ENCODE measurements around the gene ADGRD1. TPM values are rescaled to one million over a fixed set of nuclear protein-coding genes. Genes with fewer than 3 reads are reported as not detected.

Gene ADGRD1
- polyA plus RNA-seq, 1 experiment: 68.5 TPM

DNA sequence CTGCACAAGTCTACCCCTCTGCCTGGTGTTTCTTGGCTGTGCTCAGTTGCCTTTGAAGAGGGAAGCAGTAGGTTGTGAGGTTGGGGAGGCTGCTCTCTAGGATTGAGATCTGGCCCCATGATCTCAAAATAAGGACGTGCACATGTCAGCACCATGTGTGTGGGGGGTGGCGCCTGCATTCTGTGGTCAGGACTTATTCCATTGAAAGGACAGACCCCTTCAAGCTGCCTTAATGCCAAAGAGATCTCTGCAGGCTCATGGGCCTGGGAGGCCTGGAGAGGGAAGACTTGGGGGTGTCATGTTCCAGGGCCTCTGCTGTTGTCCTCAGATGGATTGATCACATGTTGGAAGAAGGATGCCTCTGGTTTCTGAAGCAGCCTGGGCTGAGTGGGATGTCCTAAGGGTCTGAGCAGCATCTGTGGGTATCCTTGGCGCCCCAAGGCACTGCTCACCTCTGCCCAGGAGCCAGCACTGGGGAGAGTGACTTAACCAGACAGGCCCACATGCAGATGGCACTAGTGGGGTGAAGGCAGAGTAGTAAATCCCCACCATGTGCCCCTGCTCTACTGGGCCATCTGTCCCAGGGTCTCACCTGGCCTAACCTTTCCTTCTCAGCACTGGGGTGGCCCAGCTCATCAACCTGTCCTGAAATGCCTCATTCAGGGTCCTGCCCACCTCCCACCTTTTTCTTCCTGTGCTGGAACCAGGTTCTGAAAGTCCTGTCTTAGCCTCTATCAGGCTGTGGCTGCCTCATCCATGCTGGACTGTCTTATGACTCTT lies 118.9 kb downstream of the ADGRD1 start:
- no peak overlapping the region for H3K4me3 ChIP-seq (ENCODE audit: low read depth, low read length)
- no peaks in the 10 kb centered on the region for H3K27me3 ChIP-seq (ENCODE audit: control insufficient read depth, insufficient read depth, low read length)
- ChIA-PET POLR2A (no interaction called here), CTCF (no interaction called here)
- H3K36me3 ChIP-seq (ENCODE audit: control insufficient read depth, insufficient read depth, low read length): peaks cover 3% of the 10 kb centered on the region
- TF ChIP-seq, protein P1, sequence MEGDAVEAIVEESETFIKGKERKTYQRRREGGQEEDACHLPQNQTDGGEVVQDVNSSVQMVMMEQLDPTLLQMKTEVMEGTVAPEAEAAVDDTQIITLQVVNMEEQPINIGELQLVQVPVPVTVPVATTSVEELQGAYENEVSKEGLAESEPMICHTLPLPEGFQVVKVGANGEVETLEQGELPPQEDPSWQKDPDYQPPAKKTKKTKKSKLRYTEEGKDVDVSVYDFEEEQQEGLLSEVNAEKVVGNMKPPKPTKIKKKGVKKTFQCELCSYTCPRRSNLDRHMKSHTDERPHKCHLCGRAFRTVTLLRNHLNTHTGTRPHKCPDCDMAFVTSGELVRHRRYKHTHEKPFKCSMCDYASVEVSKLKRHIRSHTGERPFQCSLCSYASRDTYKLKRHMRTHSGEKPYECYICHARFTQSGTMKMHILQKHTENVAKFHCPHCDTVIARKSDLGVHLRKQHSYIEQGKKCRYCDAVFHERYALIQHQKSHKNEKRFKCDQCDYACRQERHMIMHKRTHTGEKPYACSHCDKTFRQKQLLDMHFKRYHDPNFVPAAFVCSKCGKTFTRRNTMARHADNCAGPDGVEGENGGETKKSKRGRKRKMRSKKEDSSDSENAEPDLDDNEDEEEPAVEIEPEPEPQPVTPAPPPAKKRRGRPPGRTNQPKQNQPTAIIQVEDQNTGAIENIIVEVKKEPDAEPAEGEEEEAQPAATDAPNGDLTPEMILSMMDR (IDR thresholded peaks at IDR 0.05; ENCODE audit: insufficient read depth, low read depth, low read length): no peak
- DNase-seq (ENCODE audit: low read depth): no peak

DNA sequence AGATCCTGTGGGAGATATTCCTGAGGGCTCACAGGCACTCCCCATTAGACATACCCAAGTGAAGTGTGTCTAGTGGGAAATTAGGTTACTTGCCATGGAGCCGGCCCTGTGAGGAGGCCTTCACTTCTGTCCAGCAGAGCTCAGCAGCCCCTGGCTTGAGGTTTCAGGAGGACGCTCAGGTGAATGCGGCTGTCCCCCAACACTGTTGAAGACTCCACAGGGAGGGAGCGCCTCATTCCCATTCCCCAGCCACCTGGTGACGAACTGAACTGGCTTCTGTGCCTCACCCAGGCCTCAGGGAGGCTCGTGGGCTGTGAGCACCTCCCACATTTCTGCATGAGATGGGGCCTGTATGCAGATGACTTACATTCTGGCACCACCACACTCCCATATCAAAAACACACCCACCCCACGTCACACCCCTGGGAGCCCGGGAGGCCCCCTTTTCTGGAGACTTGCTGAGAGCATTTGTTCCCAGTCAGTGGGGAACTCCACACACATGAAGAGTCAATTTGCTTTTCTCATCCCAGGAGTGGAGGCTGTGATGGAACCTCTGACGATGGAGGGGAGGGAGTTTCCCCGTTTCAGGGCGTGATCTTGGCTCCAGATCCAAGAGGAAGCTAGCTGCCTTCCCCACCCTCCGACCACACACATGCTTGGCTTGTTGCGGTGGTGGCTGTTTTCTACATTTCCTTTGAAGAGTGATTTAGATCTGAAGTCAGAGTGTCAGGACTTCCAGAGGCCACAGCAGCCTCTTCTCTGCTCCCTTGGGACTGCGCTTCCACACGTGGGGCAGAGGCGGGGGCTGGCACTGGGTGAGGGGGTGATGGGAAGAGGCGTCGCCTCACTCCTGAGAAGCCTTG lies 120.7 kb downstream of the ADGRD1 start:
- peaks cover 3% of the 10 kb centered on the region for H3K36me3 ChIP-seq (ENCODE audit: control insufficient read depth, insufficient read depth, low read length)
- CTCF ChIA-PET: interaction anchor here (1.1 kb wide), 1 partner anchor 30 kb away, joined by 6 read pairs; no protein-coding TSS in a partner anchor
- TF ChIP-seq, protein P1 (IDR thresholded peaks at IDR 0.05; ENCODE audit: insufficient read depth, low read depth, low read length): no peak
- DNase-seq (ENCODE audit: low read depth): no peak
- no peak overlapping the region for H3K4me3 ChIP-seq (ENCODE audit: low read depth, low read length)
- no peaks in the 10 kb centered on the region for H3K27me3 ChIP-seq (ENCODE audit: control insufficient read depth, insufficient read depth, low read length)
- POLR2A ChIA-PET: no interaction called here

DNA sequence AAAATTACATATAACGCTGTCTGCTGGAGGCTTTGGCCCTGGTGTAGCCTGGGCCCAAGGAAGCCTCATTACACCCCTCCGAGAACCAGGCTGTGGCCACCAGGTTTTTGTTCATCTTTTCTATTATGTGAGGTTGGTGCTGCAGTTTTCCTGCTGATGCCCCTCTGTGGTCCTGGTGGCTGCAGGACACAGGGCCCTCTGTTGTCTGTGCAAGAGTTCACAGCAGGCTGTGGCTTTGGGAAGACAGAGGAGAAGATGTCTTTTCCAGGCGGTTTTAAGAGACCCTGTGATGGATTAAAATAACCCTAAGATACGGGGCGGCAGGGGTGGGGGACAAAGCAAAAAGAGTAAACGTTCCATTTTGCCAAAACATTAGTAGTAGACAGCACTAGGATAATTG lies 121.5 kb downstream of the ADGRD1 start:
- CTCF ChIA-PET: no interaction called here
- POLR2A ChIA-PET: no interaction called here
- Histone ChIP-seq H3K36me3 (ENCODE audit: control insufficient read depth, insufficient read depth, low read length) (peaks cover 3% of the 10 kb centered on the region), H3K27me3 (ENCODE audit: control insufficient read depth, insufficient read depth, low read length) (no peaks in the 10 kb centered on the region), H3K4me3 (ENCODE audit: low read depth, low read length) (no peak overlapping the region)
- TF ChIP-seq, protein P1 (IDR thresholded peaks at IDR 0.05; ENCODE audit: insufficient read depth, low read depth, low read length): no peak
- DNase-seq (ENCODE audit: low read depth): no peak

DNA sequence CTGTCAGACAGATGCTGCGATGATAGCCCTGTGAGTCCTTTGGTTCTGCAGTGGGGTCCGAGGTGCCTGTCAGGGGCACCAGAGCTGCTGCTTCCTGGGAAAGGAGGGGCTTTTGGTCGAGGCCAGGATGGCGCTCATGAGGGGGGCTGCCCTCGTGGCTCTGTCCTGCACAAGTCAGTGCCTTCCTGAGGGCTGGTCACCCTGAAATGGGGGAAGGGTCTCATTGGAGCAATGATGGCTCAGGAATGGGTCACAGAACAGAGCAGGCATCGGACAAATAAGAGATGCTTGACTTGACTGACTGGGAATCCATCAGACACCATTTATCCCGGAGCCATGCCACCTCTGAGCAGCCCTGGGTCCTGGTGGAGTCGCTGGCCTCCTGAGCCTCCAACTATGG lies 121.9 kb downstream of the ADGRD1 start:
- TF ChIP-seq, protein P1 (IDR thresholded peaks at IDR 0.05; ENCODE audit: insufficient read depth, low read depth, low read length): no peak
- no peaks in the 10 kb centered on the region for H3K27me3 ChIP-seq (ENCODE audit: control insufficient read depth, insufficient read depth, low read length)
- peaks cover 3% of the 10 kb centered on the region for H3K36me3 ChIP-seq (ENCODE audit: control insufficient read depth, insufficient read depth, low read length)
- H3K4me3 ChIP-seq (ENCODE audit: low read depth, low read length): no peak overlapping the region
- no peak for DNase-seq (ENCODE audit: low read depth)
- CTCF ChIA-PET: no interaction called here
- POLR2A ChIA-PET: no interaction called here

DNA sequence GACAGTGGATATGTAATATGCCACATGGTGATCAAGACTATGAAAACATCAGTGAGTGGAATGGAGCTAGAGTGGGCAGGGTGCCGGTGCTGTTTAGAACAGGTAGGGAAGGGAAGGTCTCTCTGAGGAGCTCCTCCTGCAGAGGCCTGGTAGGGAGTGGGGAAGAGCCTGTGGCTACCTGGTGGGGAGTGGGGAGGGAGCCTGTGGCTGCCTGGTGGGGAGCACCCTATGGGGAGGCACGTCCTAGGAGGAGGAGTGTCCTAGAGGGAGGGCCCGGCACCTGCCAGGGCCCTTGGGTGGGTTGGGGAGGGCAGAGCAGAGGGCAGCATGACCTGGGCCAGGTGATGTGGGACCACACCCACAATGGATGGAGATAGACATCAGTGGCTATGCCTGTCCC lies 122.6 kb downstream of the ADGRD1 start:
- CTCF ChIA-PET: no interaction called here
- H3K4me3 ChIP-seq (ENCODE audit: low read depth, low read length): no peak overlapping the region
- peaks cover 3% of the 10 kb centered on the region for H3K36me3 ChIP-seq (ENCODE audit: control insufficient read depth, insufficient read depth, low read length)
- POLR2A ChIA-PET: no interaction called here
- no peak for DNase-seq (ENCODE audit: low read depth)
- TF ChIP-seq, protein P1 (IDR thresholded peaks at IDR 0.05; ENCODE audit: insufficient read depth, low read depth, low read length): no peak
- H3K27me3 ChIP-seq (ENCODE audit: control insufficient read depth, insufficient read depth, low read length): no peaks in the 10 kb centered on the region
